ENCODE data around the gene MAN2B2.

Gene MAN2B2

GRCh38 chr4:6594826-6595355 lies 19.9 kb downstream of the MAN2B2 start:
- POLR2A ChIA-PET, result no interaction called here
- TF ChIP-seq CTBP1 (IDR thresholded peaks at IDR 0.05; ENCODE audit: borderline replicate concordance) (no peak), BHLHE40 (IDR thresholded peaks at IDR 0.05; ENCODE audit: borderline replicate concordance) (no peak), ARNT (IDR thresholded peaks at IDR 0.05) (no peak), HDGF (IDR thresholded peaks at IDR 0.05; ENCODE audit: borderline replicate concordance) (no peak), SUZ12 (IDR thresholded peaks at IDR 0.05) (no peak), TARDBP (IDR thresholded peaks at IDR 0.05) (no peak), FOXM1 (IDR thresholded peaks at IDR 0.05; ENCODE audit: borderline replicate concordance) (no peak), SP1 (IDR thresholded peaks at IDR 0.05) (no peak), ELF4 (IDR thresholded peaks at IDR 0.05) (no peak), L3MBTL2 (conservative IDR thresholded peaks at IDR 0.05) (no peak), NFRKB (IDR thresholded peaks at IDR 0.05) (no peak), ZNF384 (IDR thresholded peaks at IDR 0.05) (no peak), LEF1 (IDR thresholded peaks at IDR 0.05; ENCODE audit: borderline replicate concordance) (no peak), FOXK2 (IDR thresholded peaks at IDR 0.05) (no peak)
- TF ChIP-seq, protein P1, sequence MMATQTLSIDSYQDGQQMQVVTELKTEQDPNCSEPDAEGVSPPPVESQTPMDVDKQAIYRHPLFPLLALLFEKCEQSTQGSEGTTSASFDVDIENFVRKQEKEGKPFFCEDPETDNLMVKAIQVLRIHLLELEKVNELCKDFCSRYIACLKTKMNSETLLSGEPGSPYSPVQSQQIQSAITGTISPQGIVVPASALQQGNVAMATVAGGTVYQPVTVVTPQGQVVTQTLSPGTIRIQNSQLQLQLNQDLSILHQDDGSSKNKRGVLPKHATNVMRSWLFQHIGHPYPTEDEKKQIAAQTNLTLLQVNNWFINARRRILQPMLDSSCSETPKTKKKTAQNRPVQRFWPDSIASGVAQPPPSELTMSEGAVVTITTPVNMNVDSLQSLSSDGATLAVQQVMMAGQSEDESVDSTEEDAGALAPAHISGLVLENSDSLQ (IDR thresholded peaks at IDR 0.05), result no peak
- DNase-seq (ENCODE audit: extremely low spot score), result no peak
- CTCF ChIA-PET, result no interaction called here

DNA sequence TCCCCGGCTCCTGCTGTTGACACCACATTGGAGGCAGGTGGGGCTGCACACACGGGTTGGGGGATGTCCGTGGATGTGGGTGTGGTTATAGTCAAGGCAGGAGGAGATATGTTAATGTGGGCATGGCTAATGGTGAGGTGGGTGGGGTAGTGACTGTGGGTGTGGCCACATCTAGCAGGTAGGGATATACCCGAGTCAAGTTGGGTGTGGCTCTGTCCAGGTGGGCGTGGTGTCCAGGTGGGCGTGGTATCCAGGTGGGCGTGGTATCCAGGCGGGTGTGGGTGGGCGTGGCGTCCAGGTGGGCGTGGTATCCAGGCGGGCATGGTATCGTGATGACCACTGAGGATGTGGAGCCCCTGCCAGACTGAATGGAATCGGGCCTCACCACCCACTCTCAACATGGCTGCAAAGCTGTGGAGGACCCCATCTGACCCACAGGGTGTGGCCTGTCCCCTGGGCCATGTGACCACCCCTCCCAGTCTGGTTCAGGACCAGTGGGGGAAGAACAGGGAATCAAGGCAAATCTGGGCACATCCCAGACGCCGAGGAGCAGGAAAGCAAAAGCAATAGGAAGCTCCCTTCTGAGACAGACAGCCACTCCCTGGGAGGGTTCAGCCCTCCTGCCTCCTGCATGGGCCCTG lies 21.0 kb downstream of the MAN2B2 start:
- TF ChIP-seq CTBP1 (IDR thresholded peaks at IDR 0.05; ENCODE audit: borderline replicate concordance), result no peak
- TF ChIP-seq FOXK2 (IDR thresholded peaks at IDR 0.05), result no peak
- CTCF ChIA-PET, result no interaction called here
- POLR2A ChIA-PET, result no interaction called here
- DNase-seq (ENCODE audit: extremely low spot score), result peak; percentile 40

DNA sequence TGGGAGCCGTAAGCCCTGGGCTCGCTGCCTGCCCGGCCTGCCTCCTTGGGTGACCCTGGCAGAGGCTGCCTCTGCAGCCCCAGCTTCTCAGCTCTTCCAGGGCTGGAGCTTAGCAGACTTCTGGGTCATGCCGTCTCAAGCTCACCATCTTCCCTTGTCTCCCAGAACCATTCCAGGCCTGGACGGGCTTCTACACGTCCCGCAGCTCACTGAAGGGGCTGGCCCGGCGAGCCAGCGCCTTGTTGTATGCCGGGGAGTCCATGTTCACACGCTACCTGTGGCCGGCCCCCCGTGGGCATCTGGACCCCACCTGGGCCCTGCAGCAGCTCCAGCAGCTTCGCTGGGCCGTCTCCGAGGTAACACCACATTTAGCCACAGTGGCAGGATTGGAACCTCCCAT lies 22.0 kb downstream of the MAN2B2 start:
- ChIA-PET POLR2A (interaction anchor here (1.0 to 1.1 kb wide), 2 partner anchors 77 to 78 kb away, joined by 4 read pairs; a partner anchor contains a TSS), CTCF (no interaction called here)
- no peak for DNase-seq (ENCODE audit: extremely low spot score)
- TF ChIP-seq L3MBTL2 (conservative IDR thresholded peaks at IDR 0.05) (no peak), ZNF384 (IDR thresholded peaks at IDR 0.05) (no peak), FOXA1 (IDR thresholded peaks at IDR 0.05) (no peak), TARDBP (IDR thresholded peaks at IDR 0.05) (no peak), NFRKB (IDR thresholded peaks at IDR 0.05) (no peak), SUZ12 (IDR thresholded peaks at IDR 0.05) (no peak), CTBP1 (IDR thresholded peaks at IDR 0.05; ENCODE audit: borderline replicate concordance) (no peak)

DNA sequence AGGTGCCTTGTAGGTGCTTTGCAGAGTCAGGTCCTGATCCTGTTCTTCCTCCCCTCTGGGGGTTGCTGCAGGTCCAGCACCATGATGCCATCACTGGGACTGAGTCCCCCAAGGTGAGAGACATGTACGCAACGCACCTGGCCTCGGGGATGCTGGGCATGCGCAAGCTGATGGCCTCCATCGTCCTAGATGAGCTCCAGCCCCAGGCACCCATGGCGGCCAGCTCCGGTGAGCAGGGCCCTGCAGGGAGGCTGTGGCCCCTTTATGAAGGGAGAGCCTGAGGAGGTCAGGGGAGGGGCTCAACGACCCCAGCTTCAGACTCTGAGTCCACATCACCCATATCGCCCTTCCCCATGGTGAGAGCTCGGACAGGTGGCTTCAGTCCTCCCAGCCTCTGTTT lies 23.1 kb downstream of the MAN2B2 start:
- ChIA-PET POLR2A (interaction anchor here (0.7 to 1.1 kb wide), 3 partner anchors 23 to 44 kb away, joined by 3 read pairs; partner anchors contain the start of genes MAN2B2 and MRFAP1), CTCF (no interaction called here)
- TF ChIP-seq SP1 (IDR thresholded peaks at IDR 0.05), result no peak
- no peak for TF ChIP-seq TARDBP (IDR thresholded peaks at IDR 0.05)
- no peak for TF ChIP-seq FOXK2 (IDR thresholded peaks at IDR 0.05)
- no peak for TF ChIP-seq ARNT (IDR thresholded peaks at IDR 0.05)
- TF ChIP-seq ELF4 (IDR thresholded peaks at IDR 0.05), result no peak
- TF ChIP-seq BHLHE40 (IDR thresholded peaks at IDR 0.05; ENCODE audit: borderline replicate concordance), result no peak
- no peak for TF ChIP-seq L3MBTL2 (conservative IDR thresholded peaks at IDR 0.05)
- no peak for TF ChIP-seq SUZ12 (IDR thresholded peaks at IDR 0.05)
- TF ChIP-seq LEF1 (IDR thresholded peaks at IDR 0.05; ENCODE audit: borderline replicate concordance), result no peak
- TF ChIP-seq, protein P1 (IDR thresholded peaks at IDR 0.05), result no peak
- no peak for TF ChIP-seq FOXM1 (IDR thresholded peaks at IDR 0.05; ENCODE audit: borderline replicate concordance)
- TF ChIP-seq FOXA1 (IDR thresholded peaks at IDR 0.05), result no peak
- TF ChIP-seq NFRKB (IDR thresholded peaks at IDR 0.05), result no peak
- no peak for TF ChIP-seq HDGF (IDR thresholded peaks at IDR 0.05; ENCODE audit: borderline replicate concordance)
- no peak for TF ChIP-seq CTBP1 (IDR thresholded peaks at IDR 0.05; ENCODE audit: borderline replicate concordance)
- TF ChIP-seq ZNF384 (IDR thresholded peaks at IDR 0.05), result no peak
- DNase-seq (ENCODE audit: extremely low spot score), result no peak

DNA sequence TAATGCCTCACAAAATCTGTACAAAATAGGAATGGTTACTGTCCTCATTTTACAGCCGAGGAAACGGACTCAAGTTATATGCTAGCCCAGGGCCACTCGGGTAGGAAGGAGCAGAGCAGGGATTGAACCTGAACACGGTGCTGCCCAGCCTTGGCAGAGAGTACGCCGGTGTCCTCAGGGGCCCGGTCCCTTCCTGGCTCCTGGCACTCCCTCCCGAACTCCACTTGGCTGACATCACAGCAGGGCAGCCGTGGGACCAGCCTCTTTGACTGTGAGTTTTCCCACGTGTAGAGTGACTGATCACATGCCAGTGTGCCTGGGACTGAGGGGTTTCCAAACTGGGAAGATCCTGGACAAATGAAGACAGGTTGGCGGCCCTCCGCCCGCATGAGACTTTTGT lies 23.7 kb downstream of the MAN2B2 start:
- CTCF ChIA-PET, result no interaction called here
- POLR2A ChIA-PET, result interaction anchor here (1.1 kb wide), 1 partner anchor 24 kb away, joined by 3 read pairs; the partner anchor contains the start of gene MAN2B2
- TF ChIP-seq SUZ12 (IDR thresholded peaks at IDR 0.05) (no peak), LEF1 (IDR thresholded peaks at IDR 0.05; ENCODE audit: borderline replicate concordance) (no peak), SP1 (IDR thresholded peaks at IDR 0.05) (no peak), FOXM1 (IDR thresholded peaks at IDR 0.05; ENCODE audit: borderline replicate concordance) (no peak), FOXK2 (IDR thresholded peaks at IDR 0.05) (no peak), HDGF (IDR thresholded peaks at IDR 0.05; ENCODE audit: borderline replicate concordance) (no peak), TARDBP (IDR thresholded peaks at IDR 0.05) (no peak), CTBP1 (IDR thresholded peaks at IDR 0.05; ENCODE audit: borderline replicate concordance) (no peak)
- TF ChIP-seq, protein P1 (IDR thresholded peaks at IDR 0.05), result no peak
- DNase-seq (ENCODE audit: extremely low spot score), result no peak

GRCh38 chr4:6601661-6602250 lies 26.8 kb downstream of the MAN2B2 start:
- ChIA-PET POLR2A (no interaction called here), CTCF (no interaction called here)
- no peak for DNase-seq (ENCODE audit: extremely low spot score)
- TF ChIP-seq HDGF (IDR thresholded peaks at IDR 0.05; ENCODE audit: borderline replicate concordance), result no peak
- TF ChIP-seq SUZ12 (IDR thresholded peaks at IDR 0.05), result no peak
- TF ChIP-seq FOXA1 (IDR thresholded peaks at IDR 0.05), result no peak
- no peak for TF ChIP-seq ARNT (IDR thresholded peaks at IDR 0.05)
- TF ChIP-seq FOXM1 (IDR thresholded peaks at IDR 0.05; ENCODE audit: borderline replicate concordance), result no peak
- no peak for TF ChIP-seq TARDBP (IDR thresholded peaks at IDR 0.05)
- no peak for TF ChIP-seq NFRKB (IDR thresholded peaks at IDR 0.05)
- TF ChIP-seq BHLHE40 (IDR thresholded peaks at IDR 0.05; ENCODE audit: borderline replicate concordance), result no peak
- no peak for TF ChIP-seq FOXK2 (IDR thresholded peaks at IDR 0.05)
- no peak for TF ChIP-seq L3MBTL2 (conservative IDR thresholded peaks at IDR 0.05)
- no peak for TF ChIP-seq ZNF384 (IDR thresholded peaks at IDR 0.05)
